MM.1S (cell line): ENCODE measurements around the gene PPARD.
"Not testable (repeated sequence)": the region's sequence is repeated elsewhere in the genome, so short reads cannot be mapped to it uniquely, and the experiment has no call there.

Experiments
- DNase-seq: peaks from one replicate; pipeline ENCODE4 v3.0.0-alpha.2; 2015
- H2AFZ ChIP-seq: fragments of 300-600 bp; sonication (generic); 2 replicates; pipeline ENCODE4 v1.6.0; 2016; ENCODE audit warnings: antibody characterized with exemption, low read length
- H3F3A ChIP-seq: fragments of 300-600 bp; sonication (generic); 2 replicates; pipeline ENCODE4 v1.6.1; 2016; ENCODE audit warnings: mild to moderate bottlenecking, antibody characterized with exemption, low read length, moderate library complexity, mixed read lengths; ENCODE audit not compliant: insufficient read depth
- H3K27ac ChIP-seq: fragments of 300-600 bp; sonication (generic); 2 replicates; pipeline ENCODE4 v1.5.1; 2016; ENCODE audit warnings: mild to moderate bottlenecking, low read length
- H3K27me3 ChIP-seq: fragments of 300-600 bp; sonication (generic); replicated peaks from 2 replicates; pipeline ENCODE4 v1.6.0; 2016; ENCODE audit warnings: low read length; ENCODE audit not compliant: insufficient read depth
- H3K36me3 ChIP-seq: fragments of 300-600 bp; sonication (generic); replicated peaks from 2 replicates; pipeline ENCODE4 v1.6.1; 2016; ENCODE audit warnings: mild to moderate bottlenecking, low read length, mixed read lengths; ENCODE audit not compliant: insufficient read depth
- H3K4me1 ChIP-seq: fragments of 300-600 bp; sonication (generic); 2 replicates; pipeline ENCODE4 v1.6.1; 2016; ENCODE audit warnings: low read length, mixed read lengths
- H3K4me2 ChIP-seq: fragments of 300-600 bp; sonication (generic); 2 replicates; pipeline ENCODE4 v1.6.0; 2016; ENCODE audit warnings: low read depth, low read length
- H3K4me3 ChIP-seq: fragments of 300-600 bp; sonication (generic); 2 replicates; pipeline ENCODE4 v1.5.1; 2016; ENCODE audit warnings: low read length, mixed read lengths
- H3K79me2 ChIP-seq: fragments of 300-600 bp; sonication (generic); 2 replicates; pipeline ENCODE4 v1.6.1; 2016; ENCODE audit warnings: mixed run types, low read length, mixed read lengths
- H3K9ac ChIP-seq: fragments of 300-600 bp; sonication (generic); 2 replicates; pipeline ENCODE4 v1.6.1; 2016; ENCODE audit warnings: low read length, mixed read lengths
- H3K9me2 ChIP-seq: fragments of 300-600 bp; sonication (generic); replicated peaks from 2 replicates; pipeline ENCODE4 v1.6.1; 2016; ENCODE audit warnings: mild to moderate bottlenecking, low read length, mixed read lengths; ENCODE audit not compliant: insufficient read depth
- H3K9me3 ChIP-seq: fragments of 300-600 bp; sonication (generic); replicated peaks from 2 replicates; pipeline ENCODE4 v1.6.1; 2016; ENCODE audit warnings: mild to moderate bottlenecking, low read length, mixed read lengths; ENCODE audit not compliant: insufficient read depth
- H4K20me1 ChIP-seq: fragments of 300-600 bp; sonication (generic); 2 replicates; pipeline ENCODE4 v1.6.1; 2016; ENCODE audit warnings: mild to moderate bottlenecking, low read length, moderate library complexity, mixed read lengths; ENCODE audit not compliant: insufficient read depth
- EZH2 ChIP-seq: fragments of 300-600 bp; sonication (generic); optimal IDR thresholded peaks from 2 replicates; pipeline ENCODE3; 2017; ENCODE audit warnings: low read depth, mild to moderate bottlenecking, antibody characterized with exemption, low read length, mixed read lengths
- EZH2phosphoT487 ChIP-seq: fragments of 300-600 bp; sonication (generic); IDR thresholded peaks from 2 replicates; pipeline ENCODE4 v1.6.1; 2018; ENCODE audit warnings: antibody characterized with exemption, low read length
- TF ChIP-seq, protein P1 (sequence below): fragments of 300-600 bp; sonication (generic); IDR thresholded peaks from 2 replicates; pipeline ENCODE4 v1.5.1; 2016; ENCODE audit warnings: antibody characterized with exemption, low read length, mixed read lengths

PPARD gene

DNA sequence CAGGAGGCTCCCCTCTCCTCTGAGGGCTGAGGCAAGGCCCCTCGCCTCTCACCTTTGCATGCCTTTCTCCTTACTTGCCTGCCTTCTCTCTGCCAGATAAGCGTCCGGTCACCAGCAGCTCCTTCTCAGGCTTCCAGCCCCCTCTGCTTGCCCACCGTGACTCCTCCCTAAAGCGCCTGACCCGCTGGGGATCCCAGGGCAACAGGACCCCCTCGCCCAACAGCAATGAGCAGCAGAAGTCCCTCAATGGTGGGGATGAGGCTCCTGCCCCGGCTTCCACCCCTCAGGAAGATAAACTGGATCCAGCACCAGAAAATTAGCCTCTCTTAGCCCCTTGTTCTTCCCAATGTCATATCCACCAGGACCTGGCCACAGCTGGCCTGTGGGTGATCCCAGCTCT, 21.3 kb upstream of the PPARD start:
- Histone ChIP-seq H2AFZ (no peak overlapping the region), H3K4me3 (no peak overlapping the region), H3K9ac (no peak overlapping the region), H3F3A (no peaks in the 10 kb centered on the region), H3K4me1 (no peaks in the 10 kb centered on the region), H3K9me2 (no peaks in the 10 kb centered on the region), H3K79me2 (no peaks in the 10 kb centered on the region), H4K20me1 (no peaks in the 10 kb centered on the region), H3K27ac (no peak overlapping the region), H3K27me3 (no peaks in the 10 kb centered on the region), H3K9me3 (no peaks in the 10 kb centered on the region), H3K4me2 (no peak overlapping the region), H3K36me3 (no peaks in the 10 kb centered on the region)
- TF ChIP-seq EZH2 (no peak), EZH2phosphoT487 (no peak)
- TF ChIP-seq, protein P1, sequence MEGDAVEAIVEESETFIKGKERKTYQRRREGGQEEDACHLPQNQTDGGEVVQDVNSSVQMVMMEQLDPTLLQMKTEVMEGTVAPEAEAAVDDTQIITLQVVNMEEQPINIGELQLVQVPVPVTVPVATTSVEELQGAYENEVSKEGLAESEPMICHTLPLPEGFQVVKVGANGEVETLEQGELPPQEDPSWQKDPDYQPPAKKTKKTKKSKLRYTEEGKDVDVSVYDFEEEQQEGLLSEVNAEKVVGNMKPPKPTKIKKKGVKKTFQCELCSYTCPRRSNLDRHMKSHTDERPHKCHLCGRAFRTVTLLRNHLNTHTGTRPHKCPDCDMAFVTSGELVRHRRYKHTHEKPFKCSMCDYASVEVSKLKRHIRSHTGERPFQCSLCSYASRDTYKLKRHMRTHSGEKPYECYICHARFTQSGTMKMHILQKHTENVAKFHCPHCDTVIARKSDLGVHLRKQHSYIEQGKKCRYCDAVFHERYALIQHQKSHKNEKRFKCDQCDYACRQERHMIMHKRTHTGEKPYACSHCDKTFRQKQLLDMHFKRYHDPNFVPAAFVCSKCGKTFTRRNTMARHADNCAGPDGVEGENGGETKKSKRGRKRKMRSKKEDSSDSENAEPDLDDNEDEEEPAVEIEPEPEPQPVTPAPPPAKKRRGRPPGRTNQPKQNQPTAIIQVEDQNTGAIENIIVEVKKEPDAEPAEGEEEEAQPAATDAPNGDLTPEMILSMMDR: no peak
- no peak for DNase-seq

GRCh38 chr6:35327349-35328027, 14.9 kb upstream of the PPARD start:
- Histone ChIP-seq H3K27ac (peak overlapping the region; percentile 6; the same call in 1 of the 2 replicates), H3K27me3 (no peaks in the 10 kb centered on the region), H3K36me3 (no peaks in the 10 kb centered on the region), H3K9me2 (no peaks in the 10 kb centered on the region), H3K4me2 (peak overlapping the region; percentile 36), H3K9me3 (no peaks in the 10 kb centered on the region), H3K9ac (peak overlapping the region; percentile 11; the same call in 1 of the 2 replicates), H3F3A (no peaks in the 10 kb centered on the region), H4K20me1 (no peaks in the 10 kb centered on the region), H2AFZ (peak overlapping the region; percentile 41; the same call in 1 of the 2 replicates), H3K4me1 (peaks cover 11% of the 10 kb centered on the region; the same call in 1 of the 2 replicates), H3K79me2 (no peaks in the 10 kb centered on the region), H3K4me3 (peak overlapping the region; percentile 2; the same call in 1 of the 2 replicates)
- DNase-seq: peak; percentile 80
- TF ChIP-seq, protein P1: peak; percentile 81
- no peak for TF ChIP-seq EZH2

GRCh38 chr6:35328108-35328723, 14.1 kb upstream of the PPARD start:
- Histone ChIP-seq H3K4me3 (peak overlapping the region; percentile 2; the same call in 1 of the 2 replicates), H4K20me1 (no peaks in the 10 kb centered on the region), H3K4me1 (peaks cover 11% of the 10 kb centered on the region; the same call in 1 of the 2 replicates), H2AFZ (peak overlapping the region; percentile 18; the same call in 1 of the 2 replicates), H3F3A (no peaks in the 10 kb centered on the region), H3K9me2 (no peaks in the 10 kb centered on the region), H3K79me2 (no peaks in the 10 kb centered on the region), H3K9me3 (no peaks in the 10 kb centered on the region), H3K27ac (peak overlapping the region; percentile 6; the same call in 1 of the 2 replicates), H3K36me3 (no peaks in the 10 kb centered on the region), H3K27me3 (no peaks in the 10 kb centered on the region), H3K4me2 (peak overlapping the region; percentile 36), H3K9ac (peak overlapping the region; percentile 11; the same call in 1 of the 2 replicates)
- no peak for TF ChIP-seq EZH2
- no peak for TF ChIP-seq EZH2phosphoT487
- TF ChIP-seq, protein P1: no peak
- peak; percentile 41 for DNase-seq

- H3K9me2 ChIP-seq, H3K79me2 ChIP-seq, H3K27ac ChIP-seq, H3K27me3 ChIP-seq, H4K20me1 ChIP-seq, H3K4me3 ChIP-seq, H2AFZ ChIP-seq, H3F3A ChIP-seq, H3K9ac ChIP-seq, DNase-seq, H3K36me3 ChIP-seq, H3K9me3 ChIP-seq, H3K4me2 ChIP-seq: not testable (repeated sequence)
- peaks cover 11% of the 10 kb centered on the region; the same call in 1 of the 2 replicates for H3K4me1 ChIP-seq
Measured at GRCh38 chr6:35328965-35329364, 13.4 kb upstream of the PPARD start.
